Loucy (cell line): ENCODE results near the gene EHMT2.

Experiments
- EZH2phosphoT487 ChIP-seq: fragments of 200-600 bp; IDR thresholded peaks from 2 replicates; pipeline ENCODE4 v1.6.1; 2018; ENCODE audit warnings: antibody characterized with exemption, mild to moderate bottlenecking, moderate library complexity, borderline replicate concordance
- TF ChIP-seq, protein P1 (sequence below): fragments of 200-600 bp; sonication (generic); conservative IDR thresholded peaks from 2 replicates; pipeline ENCODE4 v1.5.1; 2014; ENCODE audit warnings: mild to moderate bottlenecking, antibody characterized with exemption, low read length

DNA sequence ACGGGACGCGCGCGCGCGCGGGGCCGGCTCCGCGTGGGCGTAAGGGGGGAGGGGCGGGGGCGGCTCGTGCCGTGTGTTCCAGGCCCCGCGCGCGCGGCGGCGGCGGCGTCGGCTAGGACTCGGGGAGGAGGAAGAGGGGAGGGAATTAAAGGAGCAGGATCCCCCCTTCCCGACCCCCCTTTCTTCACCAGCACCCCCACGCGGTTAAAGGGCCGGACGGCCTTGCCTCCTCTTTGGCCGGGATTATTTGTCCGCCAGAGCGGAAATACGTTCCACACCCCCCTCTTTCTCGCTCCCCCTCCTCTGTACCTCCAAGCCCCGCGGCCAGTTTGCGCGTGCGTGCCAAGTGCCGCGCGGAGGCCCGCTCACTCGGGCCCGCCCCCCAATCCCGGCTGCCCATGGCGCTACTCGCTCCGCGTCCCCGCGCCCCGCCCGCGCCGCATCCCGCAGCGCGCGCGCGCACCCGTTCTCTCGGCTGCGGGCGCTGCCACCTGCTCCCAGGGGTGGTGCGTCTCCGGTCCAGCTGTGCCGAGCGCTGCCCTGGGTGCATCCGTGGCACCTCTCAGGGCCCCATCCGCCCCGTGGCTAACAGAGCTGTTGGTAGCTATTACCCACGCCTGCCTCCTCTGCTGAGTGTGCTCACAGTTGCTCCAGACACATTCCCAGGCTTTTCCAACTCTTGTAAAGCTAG, 4.6 kb upstream of the EHMT2 start, which contains the start of gene ZBTB12:
- no peak for TF ChIP-seq EZH2phosphoT487
- TF ChIP-seq, protein P1, sequence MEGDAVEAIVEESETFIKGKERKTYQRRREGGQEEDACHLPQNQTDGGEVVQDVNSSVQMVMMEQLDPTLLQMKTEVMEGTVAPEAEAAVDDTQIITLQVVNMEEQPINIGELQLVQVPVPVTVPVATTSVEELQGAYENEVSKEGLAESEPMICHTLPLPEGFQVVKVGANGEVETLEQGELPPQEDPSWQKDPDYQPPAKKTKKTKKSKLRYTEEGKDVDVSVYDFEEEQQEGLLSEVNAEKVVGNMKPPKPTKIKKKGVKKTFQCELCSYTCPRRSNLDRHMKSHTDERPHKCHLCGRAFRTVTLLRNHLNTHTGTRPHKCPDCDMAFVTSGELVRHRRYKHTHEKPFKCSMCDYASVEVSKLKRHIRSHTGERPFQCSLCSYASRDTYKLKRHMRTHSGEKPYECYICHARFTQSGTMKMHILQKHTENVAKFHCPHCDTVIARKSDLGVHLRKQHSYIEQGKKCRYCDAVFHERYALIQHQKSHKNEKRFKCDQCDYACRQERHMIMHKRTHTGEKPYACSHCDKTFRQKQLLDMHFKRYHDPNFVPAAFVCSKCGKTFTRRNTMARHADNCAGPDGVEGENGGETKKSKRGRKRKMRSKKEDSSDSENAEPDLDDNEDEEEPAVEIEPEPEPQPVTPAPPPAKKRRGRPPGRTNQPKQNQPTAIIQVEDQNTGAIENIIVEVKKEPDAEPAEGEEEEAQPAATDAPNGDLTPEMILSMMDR, result no peak
